Astrocyte of the hippocampus (primary cell): ENCODE data around the gene MAP6D1.

ENCODE experiments used
- DNase-seq: peaks from one replicate; pipeline ENCODE4 v3.0.0; 2011; ENCODE audit warnings: low read depth, low spot score

MAP6D1 gene

GRCh38 chr3:183823963-183824362 lies 1.4 kb downstream of the MAP6D1 start:
- no peak for DNase-seq

DNA sequence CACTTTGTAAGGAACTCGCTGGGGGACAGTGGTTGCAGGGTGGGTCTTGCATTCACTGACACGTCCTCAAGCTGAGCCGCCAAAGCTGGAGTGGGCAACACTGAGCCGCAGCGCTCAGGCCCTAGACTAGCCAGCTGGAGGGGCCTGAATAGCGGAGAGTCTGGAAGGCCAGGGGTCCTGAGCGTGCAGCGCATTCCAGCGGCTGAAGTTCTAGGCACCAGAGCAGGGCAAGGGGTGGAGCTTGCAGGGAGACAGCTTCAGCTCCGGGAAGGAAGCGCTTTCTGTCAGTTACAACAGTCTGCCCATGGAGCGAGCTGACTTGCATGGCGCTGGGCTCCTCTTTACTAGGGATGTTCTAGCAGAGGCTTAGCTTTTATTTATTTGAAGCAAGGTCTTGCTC lies 2.7 kb downstream of the MAP6D1 start:
- no peak for DNase-seq

DNA sequence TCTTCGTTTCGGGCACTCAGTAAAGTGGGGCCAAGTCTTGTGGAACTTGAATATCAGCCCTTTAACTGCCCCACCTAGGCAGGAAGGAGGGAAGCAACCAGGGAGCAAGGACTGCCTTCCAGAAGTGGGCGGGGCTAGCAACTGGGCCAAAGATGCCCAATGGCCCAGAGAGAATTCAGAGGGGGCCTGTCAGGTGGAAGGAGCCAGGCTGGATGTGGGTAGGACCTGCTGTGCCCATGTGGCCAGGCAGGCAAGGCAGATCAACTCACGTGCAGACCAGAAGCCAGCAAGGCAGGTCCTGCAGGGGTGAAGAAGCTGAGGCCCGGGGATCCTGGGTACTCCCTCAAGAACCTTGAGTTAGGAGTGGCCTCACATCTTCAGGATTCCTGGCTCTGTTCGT lies 5.5 kb downstream of the MAP6D1 start:
- no peak for DNase-seq

GRCh38 chr3:183818706-183819624 lies 6.4 kb downstream of the MAP6D1 start:
- DNase-seq: no peak

GRCh38 chr3:183818041-183818620 lies 7.2 kb downstream of the MAP6D1 start:
- DNase-seq: no peak

GRCh38 chr3:183817639-183818038 lies 7.7 kb downstream of the MAP6D1 start:
- DNase-seq: no peak

DNA sequence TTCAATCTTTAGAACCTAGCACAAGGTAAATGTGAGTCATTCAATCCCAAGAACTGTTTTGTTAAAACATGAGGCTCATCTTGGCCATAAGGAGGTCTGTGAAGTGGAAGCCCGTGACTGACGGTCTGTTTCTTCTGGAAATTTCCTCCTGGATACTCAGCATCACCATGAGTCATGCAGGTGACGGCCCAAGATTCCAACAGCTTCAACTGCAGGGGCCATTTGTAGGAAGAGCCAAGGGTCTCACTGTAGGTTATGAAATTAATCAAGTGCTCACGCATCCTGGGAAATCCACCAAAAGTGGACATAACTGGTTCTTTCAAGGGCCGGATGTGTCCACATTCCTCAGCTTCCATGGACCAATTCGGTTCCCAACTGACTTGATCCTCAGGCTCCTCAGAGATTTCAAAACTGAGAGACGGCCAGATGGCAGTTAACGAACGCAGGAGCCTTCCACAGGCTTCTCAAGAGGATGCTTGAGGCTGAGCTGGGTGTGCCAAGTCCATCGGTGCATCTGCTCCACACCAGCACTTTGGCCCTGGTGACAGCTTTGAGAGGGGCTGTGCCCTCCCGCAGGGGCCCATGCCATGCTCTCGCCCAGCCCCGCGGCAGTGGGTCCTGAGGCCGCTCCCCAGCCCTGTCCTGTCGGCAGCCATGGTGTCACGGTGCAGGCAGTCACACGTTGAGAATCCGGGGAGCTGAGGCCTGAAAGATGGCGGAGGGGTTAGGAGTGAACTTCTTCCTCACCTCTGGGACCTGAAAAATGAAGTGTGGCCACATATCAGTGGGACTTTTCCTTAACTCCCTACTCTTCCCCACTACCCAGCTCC lies 8.5 kb downstream of the MAP6D1 start:
- no peak for DNase-seq

GRCh38 chr3:183815951-183816475 lies 9.4 kb downstream of the MAP6D1 start:
- no peak for DNase-seq

- no peak for DNase-seq
Observed at GRCh38 chr3:183815563-183815940, 9.8 kb downstream of the MAP6D1 start.

DNA sequence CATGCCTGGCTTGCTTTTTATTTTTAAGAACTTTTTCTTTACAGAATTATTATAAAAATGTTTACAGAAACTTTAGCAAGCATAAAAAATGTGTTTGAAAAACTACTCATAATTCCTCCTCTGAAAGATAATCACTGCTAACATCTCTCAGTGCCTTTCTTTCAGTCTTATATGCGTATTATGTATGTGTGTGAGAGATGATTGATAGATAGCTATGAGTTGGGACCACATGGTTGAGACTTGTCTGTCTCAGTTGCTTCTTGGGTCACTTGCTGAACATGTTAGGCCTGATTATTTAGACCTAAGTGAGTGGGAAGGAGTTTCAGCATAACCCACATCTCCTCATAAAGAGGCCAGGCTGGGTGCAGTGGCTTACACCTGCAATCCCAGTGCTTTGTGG lies 11.1 kb downstream of the MAP6D1 start:
- DNase-seq: no peak

GRCh38 chr3:183812761-183813445 lies 12.5 kb downstream of the MAP6D1 start:
- DNase-seq: no peak

DNA sequence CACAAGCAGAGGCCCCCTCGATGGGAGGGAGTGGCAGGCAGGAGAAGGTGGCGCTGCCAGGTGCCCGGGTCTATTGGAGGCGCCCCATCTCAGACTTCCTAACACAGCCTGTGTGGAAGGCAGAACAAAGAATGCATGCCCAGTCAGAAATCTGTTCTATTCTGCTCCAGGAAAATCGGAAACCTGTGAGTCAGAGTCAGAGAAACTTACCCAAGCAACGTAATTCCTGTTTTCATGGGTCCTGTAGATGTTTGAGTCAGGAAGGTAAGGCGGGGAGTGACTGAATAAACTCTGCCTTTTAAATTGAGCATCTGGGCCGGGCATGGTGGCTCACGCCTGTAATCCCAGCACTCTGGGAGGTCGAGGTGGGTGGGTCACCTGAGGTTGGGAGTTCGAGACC lies 13.7 kb downstream of the MAP6D1 start:
- DNase-seq: no peak

DNA sequence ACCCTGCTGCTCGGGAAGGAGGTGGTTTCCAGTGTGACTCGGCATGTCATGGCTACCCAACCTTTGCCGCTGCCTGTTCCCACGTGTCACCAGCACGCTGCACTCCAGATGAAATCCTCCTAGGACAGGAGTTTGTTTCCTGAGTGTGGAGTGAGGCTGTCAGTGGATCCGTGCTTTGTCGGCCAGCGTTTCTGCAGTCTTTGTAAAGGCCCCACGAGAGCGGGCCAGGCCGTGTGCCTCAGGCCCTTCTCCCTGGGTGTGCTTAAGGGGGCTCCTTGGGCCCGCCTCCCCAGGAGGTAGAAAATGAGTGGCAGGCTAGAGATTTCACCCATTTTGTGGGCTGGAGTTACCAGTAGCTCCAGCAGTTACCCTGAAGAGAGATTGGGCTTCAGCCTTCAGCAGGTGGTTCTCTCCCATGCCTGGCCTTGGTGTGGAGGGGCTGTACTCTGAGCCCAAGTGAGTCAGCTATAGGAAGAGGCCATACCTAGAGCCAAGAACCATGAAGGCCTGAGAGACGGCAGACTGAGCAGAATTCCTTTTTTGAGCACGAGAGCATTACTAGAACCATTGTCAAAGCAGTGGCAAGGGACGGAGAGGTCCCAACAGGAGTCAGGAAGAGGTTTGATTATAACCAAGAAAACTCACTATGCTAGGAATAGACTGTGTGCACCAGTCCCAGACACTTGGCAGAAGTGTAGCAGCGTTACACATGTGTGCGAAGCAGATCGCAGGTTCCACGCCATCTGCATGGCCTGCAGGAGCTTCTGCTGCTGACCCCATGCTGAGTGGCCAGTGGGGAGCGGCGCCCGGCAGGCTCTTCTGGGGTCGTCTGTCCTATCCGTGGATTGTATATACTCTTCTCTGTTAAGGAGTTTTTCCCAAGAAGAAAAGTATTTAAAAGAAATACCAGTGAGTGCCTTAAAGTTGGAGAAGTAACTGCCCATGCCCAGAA lies 14.5 kb downstream of the MAP6D1 start:
- DNase-seq: no peak

- no peak for DNase-seq
Observed at GRCh38 chr3:183809270-183809669, 16.1 kb downstream of the MAP6D1 start.

DNA sequence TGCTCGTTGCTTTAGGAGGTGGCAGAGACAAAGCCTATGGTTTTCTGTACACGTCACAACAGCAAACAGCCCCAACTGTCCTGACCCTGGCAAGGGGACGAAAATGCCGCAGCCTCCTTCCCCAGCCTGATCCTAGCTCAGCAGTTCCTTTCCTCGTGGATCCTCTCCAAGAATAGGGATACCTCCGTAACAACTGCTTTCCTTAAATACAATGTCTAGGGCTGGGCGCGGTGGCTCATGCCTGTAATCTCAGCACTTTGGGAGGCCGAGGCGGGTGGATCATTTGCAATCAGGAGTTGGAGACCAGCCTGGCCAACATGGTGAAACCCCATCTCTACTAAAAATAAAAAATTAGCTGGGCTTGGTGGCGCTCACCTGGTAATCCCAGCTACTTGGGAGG lies 17.0 kb downstream of the MAP6D1 start:
- DNase-seq: no peak

- DNase-seq: no peak
Observed at GRCh38 chr3:183807881-183808280, 17.5 kb downstream of the MAP6D1 start.

DNA sequence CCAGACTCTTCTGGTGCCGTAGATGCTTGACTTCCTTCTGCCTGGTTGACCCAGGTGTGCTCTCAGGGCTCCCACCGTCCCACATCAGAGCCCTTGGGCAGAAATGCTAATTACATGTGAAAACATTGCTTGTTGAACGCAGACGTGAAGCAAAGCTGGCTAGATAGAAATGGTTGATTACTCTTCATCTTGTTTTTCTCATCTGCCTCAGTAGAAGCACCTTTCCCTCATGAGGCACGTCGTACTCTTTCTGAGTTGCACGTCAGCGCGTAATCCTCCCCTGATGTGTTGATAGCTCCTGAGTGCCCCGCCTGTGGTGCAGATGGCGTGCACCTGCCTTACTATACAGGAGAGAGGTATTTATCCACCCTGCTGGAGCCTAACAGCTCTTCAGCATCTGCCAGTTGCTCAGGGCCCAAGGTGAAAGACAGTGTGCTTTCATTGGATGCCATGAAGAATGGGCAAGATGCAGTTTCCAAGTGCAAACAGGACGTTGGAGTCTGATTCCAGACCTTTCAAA lies 18.1 kb downstream of the MAP6D1 start:
- no peak for DNase-seq

DNA sequence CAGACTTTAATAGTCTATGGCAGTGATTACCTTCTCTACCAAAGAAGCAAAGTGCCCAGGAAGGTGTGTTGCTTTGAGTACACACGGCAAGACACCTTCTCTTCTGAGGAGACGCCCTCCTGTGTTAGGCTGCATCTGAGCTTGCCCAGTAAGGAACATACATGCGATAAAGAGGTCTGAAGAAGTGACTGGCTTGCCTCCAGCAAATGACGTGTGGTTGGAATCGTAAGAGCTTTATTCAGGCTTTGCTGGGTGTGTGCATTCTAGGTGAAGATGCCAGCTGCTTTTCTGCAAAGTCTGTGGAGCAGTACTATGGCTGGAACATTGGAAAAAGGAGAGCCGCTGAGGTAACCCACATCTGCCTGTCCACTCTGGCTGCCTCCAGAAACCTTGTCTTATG lies 22.4 kb downstream of the MAP6D1 start:
- DNase-seq: peak; percentile 46

GRCh38 chr3:183801601-183802000 lies 23.8 kb downstream of the MAP6D1 start:
- no peak for DNase-seq

DNA sequence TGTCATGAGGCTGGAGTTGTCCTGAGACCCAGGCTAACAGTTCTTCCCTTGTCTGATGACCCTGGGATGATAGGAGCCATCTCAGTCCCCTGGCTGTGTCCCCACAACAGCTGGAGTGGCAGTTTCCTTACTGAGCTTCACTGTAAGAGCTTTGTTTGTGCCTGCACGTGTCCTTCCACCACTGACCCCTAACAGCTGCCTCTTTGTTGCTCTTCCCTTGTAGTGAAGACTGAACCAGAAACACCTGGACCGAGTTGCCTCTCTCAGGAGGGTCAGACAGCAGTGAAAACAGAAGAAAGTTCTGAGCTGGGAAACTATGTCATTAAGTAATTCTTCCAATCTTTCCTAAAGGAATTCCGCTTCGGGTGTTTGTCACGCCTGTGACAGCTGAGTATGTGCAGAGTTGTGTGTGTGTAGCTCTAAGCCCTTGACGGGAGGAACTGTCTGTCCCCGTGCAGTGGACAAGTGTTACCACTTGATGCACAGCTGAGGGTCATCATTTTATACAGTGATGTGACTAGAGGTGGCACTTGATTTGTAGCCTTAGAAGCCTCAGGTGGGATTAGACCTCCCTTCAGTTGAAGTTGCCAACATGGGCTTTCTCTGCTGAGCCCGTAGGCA lies 25.0 kb downstream of the MAP6D1 start:
- DNase-seq: no peak
